ACC112 (cell line): ENCODE results near the gene LMO7.
"Not testable (repeated sequence)": the region's sequence is repeated elsewhere in the genome, so short reads cannot be mapped to it uniquely, and the experiment has no call there.

ENCODE experiments used
- H2AFZ ChIP-seq: fragments of 200-600 bp; sonication (generic); one replicate; pipeline ENCODE4 v1.6.0; 2017; ENCODE audit warnings: antibody characterized with exemption, low read length; ENCODE audit not compliant: unreplicated experiment
- H3K27ac ChIP-seq: fragments of 200-600 bp; sonication (generic); 2 replicates; pipeline ENCODE4 v1.5.1; 2014; ENCODE audit warnings: low read depth, mild to moderate bottlenecking, antibody characterized with exemption, low read length, moderate library complexity
- H3K27me3 ChIP-seq: fragments of 200-600 bp; sonication (generic); 2 replicates; pipeline ENCODE4 v1.6.1; 2014; ENCODE audit warnings: mild to moderate bottlenecking, antibody characterized with exemption, low read length, moderate library complexity, mixed read lengths; ENCODE audit not compliant: insufficient read depth
- H3K36me3 ChIP-seq: fragments of 200-600 bp; sonication (generic); 2 replicates; pipeline ENCODE4 v1.6.1; 2016; ENCODE audit warnings: mild to moderate bottlenecking, antibody characterized with exemption, low read length, moderate library complexity, mixed read lengths; ENCODE audit not compliant: insufficient read depth
- H3K4me1 ChIP-seq: fragments of 200-600 bp; sonication (generic); one replicate; pipeline ENCODE4 v1.6.1; 2016; ENCODE audit warnings: low read length, mixed read lengths; ENCODE audit not compliant: insufficient read depth, unreplicated experiment, control insufficient read depth
- H3K4me3 ChIP-seq: fragments of 200-600 bp; sonication (generic); 2 replicates; pipeline ENCODE4 v1.5.1; 2014; ENCODE audit warnings: mild to moderate bottlenecking, low read depth, low read length
- H3K79me2 ChIP-seq: fragments of 200-600 bp; sonication (generic); one replicate; pipeline ENCODE4 v1.6.0; 2016; ENCODE audit warnings: low read length; ENCODE audit not compliant: control insufficient read depth, unreplicated experiment, insufficient read depth

The LMO7 gene

DNA sequence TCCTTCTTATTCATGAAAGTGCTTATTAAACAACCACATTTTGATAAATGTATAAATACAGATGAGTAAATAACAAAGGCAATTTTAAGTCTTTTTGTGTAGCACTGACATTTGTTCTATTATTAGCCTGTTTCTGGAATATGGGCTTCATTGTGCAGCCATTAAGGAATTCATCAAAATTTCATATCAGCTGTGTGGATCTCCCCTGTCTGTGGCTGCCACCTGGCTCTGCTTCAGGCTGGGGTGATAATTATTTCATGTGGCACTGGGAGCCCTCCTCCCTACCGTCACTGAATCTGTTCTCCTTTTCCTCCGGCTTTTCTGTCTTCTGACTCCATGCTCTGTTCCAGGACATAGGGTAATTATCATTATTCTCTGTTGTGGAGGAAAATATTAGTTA, 57.1 kb downstream of the LMO7 start:
- Histone ChIP-seq H2AFZ (no peak overlapping the region), H3K36me3 (0 out of 2 replicates have a peak, but pooled peaks cover 2% of the 10 kb centered on the region), H3K27ac (no peak overlapping the region)

DNA sequence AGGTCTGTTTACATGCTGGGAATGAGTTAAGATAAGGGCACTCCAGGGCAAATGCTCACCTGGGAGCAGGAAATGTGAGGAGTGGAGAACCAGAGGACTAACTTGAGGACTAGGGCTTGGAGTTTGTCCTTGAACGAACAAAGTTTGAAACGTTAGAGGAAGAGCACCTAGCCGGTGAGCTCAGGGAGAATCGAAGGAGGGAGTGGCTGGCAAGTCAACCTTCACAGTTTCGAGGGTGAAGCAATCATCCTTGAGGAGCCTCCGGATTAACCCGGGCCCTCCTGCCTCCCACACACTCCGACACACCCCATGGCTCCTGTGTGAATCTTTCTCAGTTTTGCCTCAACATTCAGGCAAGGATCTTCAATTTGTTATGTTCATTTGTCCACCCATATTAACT, 58.6 kb downstream of the LMO7 start:
- Histone ChIP-seq H3K4me3 (no peak overlapping the region), H3K4me1 (peaks cover 19% of the 10 kb centered on the region), H3K79me2 (peaks cover 60% of the 10 kb centered on the region), H3K27me3 (no peaks in the 10 kb centered on the region), H3K27ac (no peak overlapping the region), H2AFZ (no peak overlapping the region), H3K36me3 (no peaks in the 10 kb centered on the region)

More for the DNA sequence above, 57.1 kb downstream of the LMO7 start:
- Histone ChIP-seq H3K4me1 (peaks cover 19% of the 10 kb centered on the region), H3K27me3 (no peaks in the 10 kb centered on the region), H3K4me3 (no peak overlapping the region), H3K79me2 (peaks cover 73% of the 10 kb centered on the region)

DNA sequence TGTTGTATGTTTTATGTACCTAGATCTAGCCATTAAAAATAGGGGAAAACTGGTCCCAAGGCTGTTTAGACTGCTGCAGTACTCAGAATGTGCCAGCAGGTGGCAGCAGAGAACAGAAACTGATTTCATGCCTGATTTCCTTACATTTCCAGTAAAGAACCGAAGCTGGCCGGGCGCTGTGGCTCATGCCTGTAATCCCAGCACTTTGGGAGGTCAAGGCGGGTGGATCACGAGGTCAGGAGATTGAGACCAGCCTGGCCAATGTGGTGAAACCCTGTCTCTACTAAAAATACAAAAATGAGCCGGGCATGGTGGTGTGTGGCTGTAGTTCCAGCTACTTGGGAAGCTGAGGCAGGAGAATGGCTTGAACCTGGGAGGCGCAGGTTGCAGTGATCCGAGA, 59.8 kb downstream of the LMO7 start:
- H3K4me3 ChIP-seq, H3K27me3 ChIP-seq, H2AFZ ChIP-seq, H3K36me3 ChIP-seq, H3K27ac ChIP-seq: not testable (repeated sequence)
- peaks cover 15% of the 10 kb centered on the region for H3K4me1 ChIP-seq
- H3K79me2 ChIP-seq: peaks cover 57% of the 10 kb centered on the region

DNA sequence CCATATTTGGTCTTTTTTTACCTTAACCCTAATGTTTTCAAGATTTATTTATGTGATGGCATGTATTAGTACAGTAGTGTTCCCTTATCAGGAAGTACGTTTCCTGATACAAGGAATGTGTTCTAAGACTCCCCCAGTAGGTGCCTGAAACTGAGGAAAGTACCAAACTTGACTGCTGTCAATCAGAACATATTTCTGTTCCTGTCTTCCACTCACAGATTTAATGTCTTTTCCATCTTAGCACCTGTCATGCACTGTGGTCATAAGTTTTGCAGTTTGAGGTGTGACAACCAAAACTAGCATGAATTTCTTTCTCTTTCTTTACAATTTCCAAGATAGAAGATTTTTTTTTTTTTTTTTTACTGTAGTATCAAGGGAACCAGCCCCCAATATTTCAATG, 62.9 kb downstream of the LMO7 start:
- no peak overlapping the region for H2AFZ ChIP-seq
- no peak overlapping the region for H3K27ac ChIP-seq
- no peak overlapping the region for H3K4me3 ChIP-seq
- no peaks in the 10 kb centered on the region for H3K27me3 ChIP-seq
- peaks cover 53% of the 10 kb centered on the region for H3K79me2 ChIP-seq
- H3K4me1 ChIP-seq: peaks cover 21% of the 10 kb centered on the region
- H3K36me3 ChIP-seq: no peaks in the 10 kb centered on the region

DNA sequence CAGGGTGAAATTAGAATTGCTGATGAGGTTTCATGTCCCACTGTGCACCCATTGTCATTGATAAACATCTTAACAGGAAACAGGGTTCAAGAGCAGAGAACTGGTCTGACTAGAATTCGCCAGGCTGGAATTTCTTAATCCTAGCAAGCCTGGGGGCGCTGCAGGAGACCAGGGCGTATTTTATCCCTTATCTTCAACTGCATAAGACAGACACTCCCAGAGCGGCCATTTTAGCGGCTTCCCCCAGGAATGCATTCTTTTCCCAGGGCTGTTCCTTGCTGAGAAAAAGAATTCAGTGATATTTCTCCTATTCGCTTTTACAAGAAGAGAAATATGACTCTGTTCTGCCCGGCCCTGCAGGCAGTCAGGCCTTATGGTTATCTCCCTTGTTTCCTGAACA, 63.6 kb downstream of the LMO7 start:
- peaks cover 27% of the 10 kb centered on the region for H3K4me1 ChIP-seq
- H3K36me3 ChIP-seq, H3K27me3 ChIP-seq, H3K4me3 ChIP-seq, H3K27ac ChIP-seq, H2AFZ ChIP-seq: not testable (repeated sequence)
- H3K79me2 ChIP-seq: peaks cover 55% of the 10 kb centered on the region

DNA sequence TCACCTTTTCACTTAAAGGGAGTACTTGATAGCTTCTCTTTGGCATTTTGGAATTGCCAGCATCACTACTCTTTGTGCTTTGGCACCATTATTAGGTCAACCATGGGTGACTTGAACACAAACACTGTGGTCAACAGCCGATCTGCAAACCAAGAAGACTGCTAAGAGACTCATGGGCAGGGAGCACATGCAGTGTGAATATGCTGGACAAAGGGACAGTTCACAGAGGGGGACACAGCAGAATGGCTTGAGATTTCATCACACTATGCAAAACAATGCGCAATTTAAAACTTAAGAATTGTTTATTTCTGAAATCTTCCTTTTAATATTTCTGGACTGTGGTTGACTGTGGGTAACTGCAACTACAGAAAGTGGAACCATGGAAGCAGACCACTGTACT, 64.4 kb downstream of the LMO7 start:
- H3K4me1 ChIP-seq: peaks cover 36% of the 10 kb centered on the region
- H2AFZ ChIP-seq: no peak overlapping the region
- peaks cover 59% of the 10 kb centered on the region for H3K79me2 ChIP-seq
- H3K27ac ChIP-seq: no peak overlapping the region
- no peak overlapping the region for H3K4me3 ChIP-seq
- H3K27me3 ChIP-seq: no peaks in the 10 kb centered on the region
- H3K36me3 ChIP-seq: no peaks in the 10 kb centered on the region

DNA sequence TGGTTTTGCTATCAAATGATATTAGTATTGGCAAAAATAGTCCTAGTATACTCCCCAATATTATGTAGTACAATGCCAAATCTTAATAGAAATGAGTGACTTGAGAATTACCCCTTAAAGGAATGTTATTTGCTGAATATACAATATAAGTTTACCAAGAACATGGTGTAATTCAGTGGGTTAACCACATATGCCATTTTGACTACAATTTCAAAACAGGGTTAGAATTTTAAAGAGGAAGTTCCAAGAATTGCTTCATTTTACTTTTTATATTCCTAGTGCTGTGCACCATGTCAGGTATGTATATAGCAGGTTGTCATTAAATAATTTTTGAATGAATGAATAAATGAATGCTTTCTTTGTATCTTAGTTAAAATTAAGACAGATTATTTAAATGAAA, 66.3 kb downstream of the LMO7 start:
- peaks cover 60% of the 10 kb centered on the region for H3K79me2 ChIP-seq
- no peak overlapping the region for H3K27ac ChIP-seq
- no peak overlapping the region for H2AFZ ChIP-seq
- H3K4me1 ChIP-seq: peaks cover 43% of the 10 kb centered on the region
- no peaks in the 10 kb centered on the region for H3K27me3 ChIP-seq
- no peaks in the 10 kb centered on the region for H3K36me3 ChIP-seq
- H3K4me3 ChIP-seq: no peak overlapping the region

DNA sequence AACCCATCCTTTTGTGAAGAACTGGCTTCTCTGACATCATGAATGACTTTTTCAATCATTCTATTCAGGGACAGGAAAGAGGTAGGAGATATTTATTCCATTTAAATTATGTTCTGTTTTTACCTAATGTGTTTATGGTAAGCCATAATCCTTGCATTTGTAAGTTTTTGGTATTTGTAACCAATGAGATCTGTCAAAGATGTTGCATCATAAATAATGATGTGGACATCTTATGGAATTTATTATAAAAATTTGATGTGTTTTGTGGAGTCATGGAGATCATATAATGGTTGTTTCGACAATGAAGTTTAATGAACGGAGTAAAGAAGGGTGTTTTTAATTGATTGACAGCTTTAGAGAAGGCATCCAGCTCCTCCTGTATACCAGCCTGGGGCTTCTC, 67.6 kb downstream of the LMO7 start:
- Histone ChIP-seq H2AFZ (no peak overlapping the region), H3K4me3 (no peak overlapping the region), H3K27ac (peak overlapping the region; percentile 83), H3K36me3 (peaks cover 3% of the 10 kb centered on the region), H3K4me1 (peaks cover 43% of the 10 kb centered on the region), H3K27me3 (no peaks in the 10 kb centered on the region), H3K79me2 (peaks cover 66% of the 10 kb centered on the region)

DNA sequence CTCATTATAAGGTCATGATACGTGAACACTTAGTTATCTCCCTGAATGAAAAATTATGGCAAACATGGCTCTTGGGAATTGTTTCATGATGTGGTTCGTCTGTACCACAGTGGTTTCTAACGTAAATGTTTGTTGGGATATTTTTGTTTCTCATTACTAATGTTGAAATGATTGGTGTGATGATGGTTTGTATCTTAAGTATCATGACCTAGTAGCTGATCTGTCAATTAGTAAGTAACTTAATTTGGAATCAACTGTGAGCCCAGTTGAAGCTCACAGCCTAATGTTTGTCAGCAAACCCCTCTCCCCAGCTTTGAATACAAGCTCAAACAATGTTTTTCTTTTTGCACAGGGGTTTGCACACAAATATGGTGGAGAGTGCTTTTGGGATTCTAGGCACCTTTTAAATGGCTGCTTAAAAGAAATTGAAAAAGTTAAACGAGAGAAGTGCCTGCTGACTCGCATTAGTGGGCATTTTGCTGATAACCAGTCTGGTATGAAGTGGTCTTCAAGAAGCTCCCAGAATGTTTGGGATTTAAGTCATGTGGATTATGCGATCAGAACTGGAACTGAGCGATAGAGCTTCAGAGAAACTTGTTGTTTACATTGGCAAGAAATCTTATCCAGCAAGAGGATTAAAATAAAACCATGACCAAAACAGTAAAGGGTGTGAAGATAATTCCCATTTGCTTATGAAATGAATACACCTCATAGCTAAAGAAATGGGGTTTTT, 68.2 kb downstream of the LMO7 start:
- H2AFZ ChIP-seq: peak overlapping the region; percentile 39
- H3K36me3 ChIP-seq: peaks cover 3% of the 10 kb centered on the region
- peaks cover 66% of the 10 kb centered on the region for H3K79me2 ChIP-seq
- H3K4me3 ChIP-seq: peak overlapping the region; percentile 15; the same call in 1 of the 2 replicates
- no peaks in the 10 kb centered on the region for H3K27me3 ChIP-seq
- H3K4me1 ChIP-seq: peaks cover 43% of the 10 kb centered on the region
- H3K27ac ChIP-seq: peak overlapping the region; percentile 83

DNA sequence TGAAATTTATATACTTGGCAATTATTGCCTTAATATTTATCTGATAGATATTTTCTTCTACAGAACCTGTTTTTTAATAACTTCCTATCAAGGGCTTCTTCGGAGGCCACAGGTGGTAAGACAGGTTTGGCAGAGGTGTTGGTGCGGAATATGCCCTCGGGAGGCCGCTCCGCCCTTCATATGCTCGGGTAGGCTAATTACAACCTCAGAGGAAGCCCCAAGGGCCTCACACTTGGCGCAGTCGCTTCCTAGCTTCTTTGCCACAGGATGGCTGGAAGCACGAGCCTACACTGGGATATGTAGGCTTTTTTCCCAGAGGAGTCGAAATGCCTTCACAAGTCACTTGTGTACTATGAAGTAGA, 68.8 kb downstream of the LMO7 start:
- Histone ChIP-seq H3K27ac (peak overlapping the region; percentile 83), H3K4me3 (peak overlapping the region; percentile 59; the same call in 1 of the 2 replicates), H2AFZ (no peak overlapping the region), H3K4me1 (peaks cover 43% of the 10 kb centered on the region), H3K79me2 (peaks cover 66% of the 10 kb centered on the region), H3K36me3 (peaks cover 3% of the 10 kb centered on the region), H3K27me3 (no peaks in the 10 kb centered on the region)

DNA sequence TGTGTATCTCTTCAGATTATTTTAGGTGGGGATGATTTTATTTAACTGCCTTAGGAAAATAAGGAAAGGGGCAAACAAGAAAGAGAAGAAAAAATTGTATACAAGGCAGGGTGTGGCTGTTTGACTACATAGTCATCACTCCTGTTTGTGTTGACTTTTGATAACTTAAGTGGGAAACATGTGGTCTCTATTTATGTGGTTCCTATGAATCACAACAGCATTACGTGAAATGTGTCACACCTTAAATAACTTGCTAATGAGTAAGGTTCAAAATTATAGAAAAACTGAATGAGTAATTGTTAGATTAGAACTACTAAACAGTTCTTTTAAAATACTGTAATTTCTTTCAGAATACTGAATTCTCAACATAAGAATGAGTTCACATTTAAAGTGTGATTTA, 69.3 kb downstream of the LMO7 start:
- Histone ChIP-seq H3K27me3 (no peaks in the 10 kb centered on the region), H3K4me3 (peak overlapping the region; percentile 59), H3K4me1 (peaks cover 43% of the 10 kb centered on the region), H3K36me3 (peaks cover 3% of the 10 kb centered on the region), H3K27ac (peak overlapping the region; percentile 83), H3K79me2 (peaks cover 66% of the 10 kb centered on the region), H2AFZ (no peak overlapping the region)
